CD4-positive, alpha-beta T cell treated with Interleukin-1 beta for 1 hour (primary cell): ENCODE data around the gene RNASEH2B.

Experiments
- DNase-seq, 2 donors: peaks; one replicate each; pipeline ENCODE4 v3.0.0-alpha.2; 2020 to 2022

The RNASEH2B gene

DNA sequence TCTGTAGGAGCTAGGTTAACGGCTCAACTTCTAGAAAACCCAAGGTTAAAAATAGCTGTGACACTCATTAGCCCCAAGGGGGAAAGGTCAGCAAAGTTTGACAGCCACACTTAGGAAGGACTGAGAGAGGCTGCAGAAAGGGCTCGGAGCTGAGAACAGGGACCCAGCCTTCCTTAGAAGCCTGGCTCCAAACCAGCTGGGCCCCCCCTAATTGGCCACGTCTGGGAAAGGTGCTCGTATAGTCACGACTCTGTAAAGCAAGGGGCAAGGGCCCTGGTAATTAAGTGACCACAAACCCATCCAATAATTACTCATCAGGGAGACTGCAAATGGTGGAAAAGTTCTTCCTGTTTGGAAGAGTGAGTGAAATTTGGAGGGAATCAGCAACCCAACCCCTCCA is 90.5 kb downstream of the RNASEH2B start:
- no peak for DNase-seq

DNA sequence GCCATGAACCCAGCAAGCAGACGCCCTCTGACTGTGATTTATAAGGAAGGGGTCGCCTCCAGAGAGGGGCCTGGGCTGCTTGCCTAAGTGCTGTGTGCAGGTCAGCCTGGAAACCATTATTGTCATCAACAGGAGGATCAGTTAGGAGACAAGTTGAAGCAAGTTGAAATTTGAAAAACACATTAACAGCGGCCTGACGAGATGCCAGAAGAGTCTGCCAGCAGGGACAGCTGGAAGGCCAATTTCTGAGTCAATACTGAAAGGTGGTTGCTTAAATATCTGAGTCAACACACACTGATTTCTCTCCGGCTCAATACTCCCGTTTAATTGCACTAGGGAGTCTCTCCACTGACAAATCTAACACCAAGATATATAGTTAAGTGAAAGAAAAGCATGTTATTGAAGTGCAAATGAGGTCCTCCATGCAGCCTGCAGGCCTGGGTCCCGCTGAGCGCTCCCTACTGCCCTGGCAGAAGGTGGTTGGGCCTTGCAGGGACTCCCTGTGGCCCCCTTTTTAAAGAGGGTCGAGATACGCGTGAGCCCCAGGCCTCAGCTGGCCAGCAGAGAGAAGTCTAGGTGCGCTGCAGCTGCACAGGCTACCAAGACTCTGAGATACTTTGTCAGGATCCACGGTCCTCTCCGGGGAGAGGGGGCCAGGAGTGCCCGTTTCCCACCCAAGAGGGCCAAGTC is 91.1 kb downstream of the RNASEH2B start:
- DNase-seq, result no peak

DNA sequence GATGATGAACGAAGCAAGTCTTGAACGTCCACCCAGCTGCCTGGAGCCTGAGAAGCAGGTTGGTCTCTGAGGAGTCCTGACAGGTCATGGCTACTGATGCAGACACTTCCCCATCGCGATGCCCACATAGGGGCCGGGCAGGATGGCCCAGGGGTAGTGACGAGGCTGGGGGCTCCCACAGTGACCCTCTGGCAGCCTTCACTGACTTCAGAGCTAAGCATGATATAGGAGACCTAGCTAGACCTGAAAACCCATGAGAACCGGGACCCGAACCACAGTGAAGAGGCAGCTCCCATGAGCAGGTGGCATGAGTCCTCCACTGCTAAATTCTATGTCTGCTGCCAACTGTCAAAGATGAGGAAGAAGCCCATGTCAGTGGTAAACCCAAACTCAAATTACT is 91.7 kb downstream of the RNASEH2B start:
- DNase-seq, result no peak

DNA sequence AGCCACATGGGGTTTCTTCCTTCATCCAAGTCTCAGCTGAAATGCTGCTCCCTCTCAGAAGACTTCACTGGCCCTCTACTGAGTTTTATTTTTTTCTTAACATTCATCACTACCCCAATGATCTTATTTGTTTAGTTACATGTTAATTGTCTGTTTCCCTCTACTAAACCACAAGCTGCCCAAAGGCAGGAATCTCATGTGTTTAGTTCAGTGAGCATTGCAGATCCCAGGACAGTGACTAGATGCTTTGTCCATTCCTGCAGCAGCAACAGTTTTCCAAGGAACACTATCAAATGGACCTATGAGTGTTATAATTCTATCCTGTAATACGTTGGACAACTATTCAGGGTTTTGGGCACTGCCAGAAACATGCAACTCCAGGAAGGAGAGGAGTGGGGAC is 93.1 kb downstream of the RNASEH2B start:
- DNase-seq, result no peak

DNA sequence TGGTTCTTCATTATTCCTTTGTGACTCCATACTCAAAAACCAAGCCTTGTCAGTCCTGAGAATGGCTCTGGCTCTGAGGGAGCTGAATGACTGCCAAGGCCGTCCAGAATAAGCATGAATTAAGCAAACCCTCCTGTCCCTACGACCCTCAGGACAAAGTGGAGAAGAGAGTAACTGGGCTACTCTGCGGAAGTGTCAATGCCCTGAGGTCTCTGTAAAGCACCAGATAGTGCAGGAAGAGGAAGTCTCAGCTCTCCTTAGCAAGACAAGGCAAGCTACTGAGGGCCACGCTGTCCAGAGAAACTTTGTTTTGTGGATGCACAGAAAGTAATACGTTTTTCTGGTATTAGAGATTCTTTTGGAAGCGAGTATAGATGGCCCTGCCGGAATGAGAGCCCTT is 94.1 kb downstream of the RNASEH2B start:
- DNase-seq, result no peak

DNA sequence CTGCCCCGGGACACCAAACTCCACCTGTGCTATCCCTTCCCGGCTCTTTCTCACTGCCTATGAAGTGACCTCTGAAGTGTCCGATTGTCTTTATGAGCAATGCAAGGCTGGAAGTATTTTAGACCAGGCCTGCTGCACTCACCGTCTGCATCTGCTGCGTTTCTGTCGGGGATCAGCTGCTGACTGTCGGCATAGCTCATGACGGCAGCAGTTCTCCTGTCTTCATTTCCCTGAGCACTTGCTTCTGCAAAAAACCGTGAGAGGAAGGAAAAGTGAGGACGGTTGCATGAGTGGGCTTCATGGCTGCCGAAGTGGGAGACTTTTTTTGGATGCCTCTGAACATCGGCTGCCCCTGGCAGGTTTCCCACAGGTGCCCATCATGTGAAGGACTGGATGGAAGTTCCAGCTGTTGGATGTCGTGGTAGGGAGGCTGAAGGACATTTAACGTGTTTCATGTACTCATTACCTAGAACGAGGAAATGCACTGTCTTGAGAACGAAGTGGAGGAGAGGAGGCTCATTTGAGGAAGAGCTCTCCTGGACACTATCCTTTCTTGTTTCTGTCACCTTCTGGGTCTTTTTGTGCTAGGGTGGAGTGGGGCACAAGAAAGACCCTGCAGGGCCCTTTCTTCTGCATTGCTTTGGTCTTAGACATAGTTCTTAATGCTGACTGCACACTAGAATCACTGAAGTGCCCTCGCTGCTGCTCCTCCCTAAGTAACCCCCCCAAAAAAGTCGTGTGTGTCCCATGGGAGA is 94.7 kb downstream of the RNASEH2B start:
- DNase-seq, result no peak

DNA sequence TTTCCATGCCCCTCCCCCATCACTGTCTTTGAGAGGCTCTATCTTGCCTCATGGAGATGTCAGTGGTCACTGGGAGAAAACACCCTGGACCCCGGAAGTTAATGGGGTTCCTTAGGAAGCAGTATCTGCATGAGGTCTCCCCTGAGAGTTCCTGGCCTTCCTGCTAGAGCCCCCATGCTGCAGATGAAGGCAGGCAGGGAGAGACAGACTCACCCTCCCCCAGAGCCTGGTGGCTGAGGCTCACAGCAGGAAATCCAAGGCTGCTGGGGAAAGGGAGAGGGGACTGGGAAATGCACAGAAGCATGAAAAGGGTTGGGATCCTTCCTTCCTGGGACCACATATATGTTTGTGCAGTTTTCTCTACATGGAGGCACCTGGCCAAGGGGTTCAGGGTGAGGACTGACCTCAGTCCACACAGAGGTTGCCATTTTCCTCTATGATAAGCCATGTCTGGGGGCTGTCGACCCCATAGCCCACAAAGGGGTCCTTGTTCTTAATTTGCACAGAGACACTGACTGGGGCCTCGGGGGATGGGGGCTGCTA is 95.4 kb downstream of the RNASEH2B start:
- no peak for DNase-seq

DNA sequence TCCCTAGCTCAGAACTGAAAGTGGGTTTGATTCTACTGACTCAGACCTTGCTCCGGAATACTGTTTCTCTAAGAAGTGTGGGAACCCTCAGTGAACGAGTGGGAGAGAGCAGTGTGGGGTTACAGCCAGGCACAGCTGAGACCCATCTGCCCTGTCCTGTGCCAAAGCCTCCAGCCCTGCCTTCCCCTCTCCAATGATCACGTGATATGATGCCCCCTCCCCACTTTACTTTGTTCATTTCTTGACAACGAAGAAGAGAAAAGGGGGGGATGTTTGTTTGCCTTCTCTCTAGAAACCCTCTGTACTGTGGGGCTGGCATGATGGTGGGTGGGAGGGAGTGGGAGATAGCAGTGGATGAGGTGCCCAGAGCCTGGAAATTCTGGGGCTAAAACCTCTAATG is 96.0 kb downstream of the RNASEH2B start:
- DNase-seq, result no peak
